ENCODE measurements around the gene DGLUCY.
"Not testable (repeated sequence)": the region's sequence is repeated elsewhere in the genome, so short reads cannot be mapped to it uniquely, and the experiment has no call there.

Gene DGLUCY

DNA sequence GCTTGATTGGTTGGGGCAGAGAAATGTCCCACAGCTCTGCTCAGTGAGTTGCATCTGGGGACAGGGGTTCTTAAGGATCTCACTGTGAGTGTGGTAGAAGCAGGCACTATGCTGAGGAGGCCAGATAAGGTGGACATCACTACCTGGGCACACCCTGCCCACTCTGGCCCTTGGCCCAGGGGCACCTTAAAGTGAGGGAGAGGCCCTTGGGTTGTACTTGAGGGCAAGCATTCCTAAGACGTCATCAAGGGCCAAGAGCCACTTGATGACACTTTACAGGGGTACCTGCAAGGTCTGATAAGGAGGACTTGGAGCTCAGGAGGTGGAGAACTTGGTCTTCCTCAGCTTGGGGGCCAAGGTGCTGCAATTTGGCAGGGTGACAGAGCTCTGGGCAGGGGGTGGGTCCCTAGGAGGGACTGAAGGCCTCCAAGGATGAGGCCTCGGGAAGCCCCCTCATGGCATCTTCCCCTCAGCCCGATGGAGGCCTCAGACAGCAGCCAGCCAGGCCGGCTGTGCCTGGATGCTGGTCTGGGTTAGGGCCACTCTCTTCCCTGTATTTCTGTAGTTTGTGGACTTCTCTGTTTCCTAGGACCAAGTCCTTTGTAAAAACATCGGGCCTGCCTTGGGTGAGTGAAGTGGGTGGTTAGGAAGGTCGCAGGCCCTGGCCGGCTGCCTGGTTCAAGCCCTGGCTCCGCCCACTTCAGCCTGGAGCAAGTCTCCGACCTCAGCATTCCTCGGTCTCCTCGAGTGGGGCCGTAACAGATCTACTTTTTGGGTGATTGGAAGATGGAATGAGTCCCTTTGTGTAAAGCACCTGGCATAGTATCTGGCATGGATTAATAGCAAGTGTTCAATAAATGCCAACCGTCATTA, 105.9 kb downstream of the DGLUCY start:
- DNase-seq (ENCODE audit: low read depth in 1 of 2, low spot score in 1 of 2) = no peak
- no peak for TF ChIP-seq JUND (IDR thresholded peaks at IDR 0.05; ENCODE audit: low read depth)
- in situ Hi-C loops (cut with HindIII; ENCODE audit: low pct_unique_long_range_greater_than_20kb, low sequenced_read_pairs) = no loop called here

DNA sequence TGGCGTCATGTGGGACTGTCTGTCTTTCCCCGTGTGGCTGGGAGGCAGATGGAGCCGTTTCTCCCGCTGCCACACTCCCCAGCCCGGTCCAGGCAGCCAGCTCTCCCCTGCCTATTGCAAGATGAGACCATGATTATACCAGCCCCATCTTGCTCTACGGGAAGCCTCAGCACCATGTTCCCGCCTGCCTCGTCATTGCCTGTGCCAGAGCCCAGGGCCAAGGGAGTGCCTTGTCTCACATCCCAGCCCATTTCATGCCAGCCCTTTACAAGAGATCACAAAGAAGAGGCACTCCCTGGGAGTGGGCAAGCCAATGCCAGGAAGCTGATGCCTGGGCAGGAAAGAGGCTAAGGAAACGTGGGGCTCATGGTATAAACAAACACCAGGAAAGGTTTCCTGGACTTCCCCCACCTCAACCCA, 106.7 kb downstream of the DGLUCY start:
- TF ChIP-seq JUND (IDR thresholded peaks at IDR 0.05; ENCODE audit: low read depth) = no peak
- in situ Hi-C loops (cut with HindIII; ENCODE audit: low pct_unique_long_range_greater_than_20kb, low sequenced_read_pairs) = no loop called here
- DNase-seq (ENCODE audit: low read depth in 1 of 2, low spot score in 1 of 2) = no peak

DNA sequence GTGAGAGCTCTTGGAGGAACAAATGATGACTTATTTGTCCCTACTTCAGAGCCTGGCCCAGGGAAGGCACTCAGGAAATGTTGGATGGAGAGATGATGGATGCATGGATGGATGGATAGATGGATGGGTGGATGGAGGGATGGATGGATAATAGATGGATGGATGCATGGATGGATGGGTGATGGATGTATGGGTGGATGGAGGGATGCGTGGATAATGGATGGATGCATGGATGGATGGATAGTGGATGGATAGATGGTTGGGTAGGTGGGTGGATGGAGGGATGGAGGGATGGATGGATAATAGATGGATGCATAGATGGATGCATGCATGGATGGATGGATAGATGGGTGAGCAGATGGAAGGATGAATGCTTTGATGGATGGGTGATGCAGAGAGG, 107.4 kb downstream of the DGLUCY start:
- in situ Hi-C loops (cut with HindIII; ENCODE audit: low pct_unique_long_range_greater_than_20kb, low sequenced_read_pairs) = no loop called here
- no peak for DNase-seq (ENCODE audit: low read depth in 1 of 2, low spot score in 1 of 2)
- TF ChIP-seq JUND (IDR thresholded peaks at IDR 0.05; ENCODE audit: low read depth) = no peak

DNA sequence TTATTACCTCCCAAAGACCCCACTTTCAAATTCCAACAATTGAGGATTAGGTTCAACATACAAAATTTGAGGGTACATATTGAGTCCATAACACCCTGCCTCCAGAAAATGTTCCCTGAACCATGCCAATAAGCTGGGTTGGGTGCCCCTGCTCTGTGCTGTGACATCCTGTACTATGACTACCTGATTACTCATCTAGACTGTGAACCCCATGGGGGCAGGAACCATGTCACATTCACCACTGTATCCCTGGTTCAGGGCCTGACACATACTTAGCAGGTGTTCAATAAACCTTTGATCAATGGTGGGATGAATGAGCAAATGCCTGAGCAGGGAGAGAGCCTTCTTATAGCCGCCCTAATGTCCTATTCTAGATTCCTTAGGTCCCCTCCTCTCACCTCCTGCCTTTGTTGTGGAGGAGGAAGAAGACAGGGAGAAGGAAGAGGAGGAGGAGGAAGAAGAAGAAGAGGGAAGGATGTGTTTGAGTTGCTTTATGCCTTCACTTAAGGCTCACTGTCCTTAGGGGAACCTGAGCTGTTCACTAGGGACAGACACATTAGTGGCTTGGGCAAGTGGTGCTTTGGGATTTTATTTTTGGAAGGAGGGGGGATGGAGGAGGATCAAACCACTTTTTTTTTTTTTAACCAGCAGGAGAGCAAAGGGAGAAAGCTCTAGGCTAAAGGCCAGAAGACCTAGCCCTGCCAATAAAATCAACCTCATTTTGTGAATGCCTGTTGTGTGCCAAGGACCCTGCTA, 109.3 kb downstream of the DGLUCY start:
- no peak for DNase-seq (ENCODE audit: low read depth in 1 of 2, low spot score in 1 of 2)
- in situ Hi-C loops (cut with HindIII; ENCODE audit: low pct_unique_long_range_greater_than_20kb, low sequenced_read_pairs) = no loop called here

DNA sequence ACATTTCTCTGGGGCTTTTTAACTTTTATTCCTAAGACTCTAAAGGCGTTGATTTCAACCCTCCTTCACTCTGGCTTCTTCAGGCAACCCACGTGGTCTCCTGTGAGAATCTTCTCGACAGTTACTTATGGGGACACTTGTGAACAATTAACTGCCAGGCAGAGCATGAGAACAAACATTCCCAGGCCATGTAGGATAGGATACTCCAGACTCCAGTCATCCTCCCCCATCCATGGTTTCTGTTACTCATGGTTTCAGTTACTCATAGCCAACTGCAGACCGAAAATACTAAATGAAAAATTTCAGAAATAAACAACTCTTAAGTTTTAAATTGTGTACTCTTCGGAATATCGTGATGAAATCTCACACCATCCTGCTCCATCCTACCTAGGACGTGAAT, 111.2 kb downstream of the DGLUCY start:
- in situ Hi-C loops (cut with HindIII; ENCODE audit: low pct_unique_long_range_greater_than_20kb, low sequenced_read_pairs) = no loop called here
- no peak for DNase-seq (ENCODE audit: low read depth in 1 of 2, low spot score in 1 of 2)
- TF ChIP-seq JUND (IDR thresholded peaks at IDR 0.05; ENCODE audit: low read depth) = no peak

More for the DNA sequence above, 109.3 kb downstream of the DGLUCY start:
- no peak for TF ChIP-seq JUND (IDR thresholded peaks at IDR 0.05; ENCODE audit: low read depth)

DNA sequence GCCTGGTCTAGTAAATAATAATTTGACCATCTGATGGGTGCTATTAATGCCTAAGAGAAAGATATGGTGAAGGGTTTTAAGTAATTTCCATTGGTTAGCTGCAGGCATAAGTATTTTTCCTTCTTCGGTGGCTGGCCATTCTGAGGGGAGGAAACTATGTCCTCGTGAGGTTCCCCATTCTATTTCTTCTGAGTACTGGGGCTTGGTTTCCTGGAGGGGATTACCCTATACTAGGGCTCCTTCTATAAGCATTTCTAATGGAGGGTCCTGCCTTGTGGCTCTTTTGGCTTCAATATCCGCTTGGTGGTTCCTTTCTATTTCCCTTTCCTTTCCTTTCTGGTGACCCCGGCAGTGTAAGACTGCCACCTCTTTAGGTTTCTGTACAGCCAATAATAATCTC, 112.5 kb downstream of the DGLUCY start:
- in situ Hi-C loops (cut with HindIII; ENCODE audit: low pct_unique_long_range_greater_than_20kb, low sequenced_read_pairs); DNase-seq (ENCODE audit: low read depth in 1 of 2, low spot score in 1 of 2): not testable (repeated sequence)

DNA sequence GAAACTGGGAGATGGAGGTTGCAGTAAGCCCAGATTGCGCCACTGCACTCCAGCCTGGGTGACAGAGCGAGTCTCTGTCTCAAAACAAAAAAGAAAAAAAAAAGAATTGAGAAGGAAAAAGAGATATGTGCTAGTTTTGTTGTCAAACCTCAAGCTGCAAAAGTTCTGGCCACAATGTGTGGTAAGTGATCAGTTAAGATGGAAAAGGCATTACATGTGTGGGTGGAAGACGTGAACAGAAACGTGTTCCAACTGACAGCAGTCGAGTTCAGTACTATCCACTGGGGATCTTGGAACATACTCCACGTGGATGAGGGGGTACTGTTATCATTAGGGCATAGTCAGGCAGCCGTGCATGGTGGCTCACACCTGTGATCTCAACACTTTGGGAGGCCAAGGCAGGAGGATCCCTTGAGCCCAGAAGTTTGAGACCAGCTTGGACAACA, 113.3 kb downstream of the DGLUCY start:
- TF ChIP-seq JUND (IDR thresholded peaks at IDR 0.05; ENCODE audit: low read depth) = no peak
- in situ Hi-C loops (cut with HindIII; ENCODE audit: low pct_unique_long_range_greater_than_20kb, low sequenced_read_pairs) = no loop called here
- DNase-seq (ENCODE audit: low read depth in 1 of 2, low spot score in 1 of 2) = no peak

DNA sequence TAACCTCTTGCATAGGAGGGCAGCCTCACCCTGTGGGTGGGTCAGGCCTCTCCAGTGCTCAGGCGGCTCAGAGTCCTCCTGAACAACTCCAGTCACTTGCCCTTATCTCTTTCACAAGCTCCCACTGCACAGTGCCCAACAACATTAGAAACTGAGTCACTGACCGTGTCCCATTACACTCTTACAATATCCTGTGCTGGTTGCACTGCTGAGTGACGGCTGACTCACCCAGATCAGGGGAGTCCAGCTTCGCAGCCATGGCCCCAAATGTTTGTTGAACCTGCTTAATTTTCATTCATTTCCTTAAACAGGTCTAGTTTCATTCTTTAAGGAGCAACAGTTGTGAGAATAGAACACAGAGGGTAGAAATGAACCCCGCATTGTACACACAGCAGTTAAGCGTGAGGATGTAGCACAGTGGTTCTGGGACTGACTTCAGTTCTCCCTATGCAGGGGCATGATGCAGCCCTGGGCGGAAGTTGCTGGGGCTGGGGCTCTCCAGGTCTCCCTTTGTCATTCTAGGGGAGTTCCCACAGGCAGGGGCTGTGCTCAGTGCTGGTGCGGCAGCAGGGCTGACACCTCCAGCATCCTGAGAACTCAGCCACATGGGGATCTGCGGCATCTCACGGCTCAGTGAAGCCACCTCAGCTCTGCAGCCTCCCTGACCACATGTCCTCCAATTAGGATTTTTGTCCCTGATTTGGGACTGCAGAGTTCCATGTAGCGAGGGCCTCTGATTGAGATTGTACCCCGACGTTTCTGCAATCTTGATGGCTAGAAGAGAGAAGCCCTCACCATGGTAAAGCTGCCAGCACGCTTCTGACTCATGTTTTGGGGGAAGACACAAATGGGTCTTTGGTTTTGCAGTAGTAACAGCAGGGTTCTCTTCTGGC, 114.5 kb downstream of the DGLUCY start:
- in situ Hi-C loops (cut with HindIII; ENCODE audit: low pct_unique_long_range_greater_than_20kb, low sequenced_read_pairs) = no loop called here
- DNase-seq (ENCODE audit: low read depth in 1 of 2, low spot score in 1 of 2) = no peak
- TF ChIP-seq JUND (IDR thresholded peaks at IDR 0.05; ENCODE audit: low read depth) = no peak

DNA sequence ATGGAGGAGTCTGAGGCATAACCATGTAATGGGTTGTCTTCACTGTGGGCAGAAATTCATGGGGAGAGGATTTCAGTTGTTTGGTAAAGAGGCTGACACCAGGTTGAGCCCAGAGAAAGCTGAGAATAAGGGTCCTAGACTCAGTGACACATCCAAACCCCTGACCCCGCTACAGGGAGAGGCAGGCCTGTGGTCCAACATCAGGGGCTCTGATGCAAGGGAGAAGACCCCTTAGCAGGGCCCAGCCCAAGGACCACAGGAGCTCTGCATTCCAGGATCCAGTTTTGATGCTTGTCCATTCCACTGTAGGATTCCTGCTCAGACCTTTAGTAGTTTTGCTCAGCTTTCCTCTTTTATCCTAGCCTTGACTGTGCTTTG, 115.1 kb downstream of the DGLUCY start:
- no peak for TF ChIP-seq JUND (IDR thresholded peaks at IDR 0.05; ENCODE audit: low read depth)
- in situ Hi-C loops (cut with HindIII; ENCODE audit: low pct_unique_long_range_greater_than_20kb, low sequenced_read_pairs) = no loop called here

DNA sequence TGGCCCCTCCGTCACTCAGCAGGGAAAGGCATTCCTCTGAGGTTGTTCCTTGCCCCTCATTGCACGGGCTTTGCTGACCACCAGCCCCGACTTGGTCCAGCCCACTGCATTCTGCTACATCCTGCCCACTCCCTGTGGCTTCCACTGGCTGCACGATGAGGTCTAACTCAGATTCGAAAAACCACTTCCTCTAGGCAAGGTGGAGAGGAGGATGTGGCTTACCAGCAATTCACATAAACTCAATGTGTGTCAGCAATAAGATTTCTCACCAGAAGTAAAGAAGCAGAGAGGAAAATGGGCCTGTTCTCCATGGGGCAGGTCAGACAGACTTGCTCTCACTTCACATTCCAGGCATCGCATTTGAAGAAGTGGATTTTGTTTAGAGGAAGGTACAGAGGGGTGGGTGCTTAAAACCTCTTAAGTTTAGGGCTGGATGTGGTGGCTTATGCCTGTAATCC, 115.9 kb downstream of the DGLUCY start:
- in situ Hi-C loops (cut with HindIII; ENCODE audit: low pct_unique_long_range_greater_than_20kb, low sequenced_read_pairs) = no loop called here
- no peak for TF ChIP-seq JUND (IDR thresholded peaks at IDR 0.05; ENCODE audit: low read depth)

More for the DNA sequence above, 115.1 kb downstream of the DGLUCY start:
- no peak for DNase-seq (ENCODE audit: low read depth in 1 of 2, low spot score in 1 of 2)

DNA sequence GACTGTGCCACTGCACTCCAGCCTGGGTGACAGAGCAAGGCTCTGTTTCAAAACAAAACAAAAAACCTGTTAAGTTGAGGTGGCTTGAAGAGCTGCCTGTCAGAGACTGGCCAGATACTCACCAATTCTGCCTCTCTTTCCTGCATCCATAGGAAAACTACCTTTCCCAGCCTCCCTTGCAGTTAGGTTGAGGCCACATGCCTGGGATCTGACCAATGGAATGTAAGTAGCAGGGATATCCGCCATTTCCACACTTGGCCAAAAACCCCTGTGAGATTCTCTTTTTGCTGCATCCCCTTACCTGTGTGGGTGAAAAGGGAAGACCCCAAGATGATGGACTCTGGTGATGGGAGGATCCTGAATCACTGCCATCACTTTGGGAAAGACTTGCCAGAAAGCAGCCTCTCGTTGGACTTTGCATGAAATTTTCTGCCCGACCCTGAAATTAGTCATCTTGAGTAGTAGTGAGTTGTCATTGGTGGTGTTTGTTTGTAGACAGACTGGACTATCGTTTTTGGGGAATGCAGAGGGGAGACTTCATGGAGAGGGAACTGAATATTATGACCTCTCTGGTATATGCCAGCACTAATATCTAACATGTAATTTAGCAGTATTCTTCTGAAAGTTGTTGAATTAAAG, 116.6 kb downstream of the DGLUCY start:
- in situ Hi-C loops (cut with HindIII; ENCODE audit: low pct_unique_long_range_greater_than_20kb, low sequenced_read_pairs) = no loop called here
- peak in 1 of 2 experiments; percentile 41 for DNase-seq (ENCODE audit: low read depth in 1 of 2, low spot score in 1 of 2)
- TF ChIP-seq JUND (IDR thresholded peaks at IDR 0.05; ENCODE audit: low read depth) = no peak

More for the DNA sequence above, 115.9 kb downstream of the DGLUCY start:
- DNase-seq (ENCODE audit: low read depth in 1 of 2, low spot score in 1 of 2) = no peak

DNA sequence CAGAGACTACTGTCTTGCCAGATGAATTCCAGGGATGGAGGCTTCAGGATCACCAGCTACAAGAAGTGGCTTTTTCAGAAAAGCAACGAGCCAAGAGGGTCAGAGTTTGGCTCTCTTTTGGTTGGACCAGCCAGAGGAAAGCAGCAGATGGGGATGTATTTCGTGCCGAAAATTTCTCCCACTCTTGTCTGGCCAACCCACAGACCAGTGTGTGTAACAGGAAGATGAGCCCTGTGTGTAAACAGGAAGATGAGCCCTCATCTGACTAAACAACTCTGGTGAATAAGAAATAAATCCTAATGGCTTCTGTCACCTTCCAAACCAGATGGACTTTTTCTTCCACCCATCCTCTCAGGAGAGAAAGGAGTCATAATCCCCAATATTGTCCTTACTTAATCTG, 117.6 kb downstream of the DGLUCY start:
- no peak for TF ChIP-seq JUND (IDR thresholded peaks at IDR 0.05; ENCODE audit: low read depth)
- DNase-seq (ENCODE audit: low read depth in 1 of 2, low spot score in 1 of 2) = no peak
- in situ Hi-C loops (cut with HindIII; ENCODE audit: low pct_unique_long_range_greater_than_20kb, low sequenced_read_pairs) = no loop called here
